ENCODE data around the gene C11orf21. TPM values are rescaled to one million over a fixed set of nuclear protein-coding genes. Genes with fewer than 3 reads are reported as not detected.

C11orf21 gene
- polyA plus RNA-seq, 1 of the 3 experiments (the other 2 are of a cell fraction) = 0.03 TPM

GRCh38 chr11:2302896-2303626 lies 1.3 kb upstream of the C11orf21 start:
- Histone ChIP-seq H3K4me2 (no peak overlapping the region), H3K4me3 (ENCODE audit: low read depth in 2 of 2, low read length in 1 of 2) (no peak overlapping the region), H3K9me3 (no peaks in the 10 kb centered on the region), H3K27ac (ENCODE audit: low read depth in 2 of 2, low read length in 1 of 2) (peak overlapping the region in 1 of 2 experiments; percentile 69; a peak in 2 of 4 replicates), H3K36me3 (replicated peaks in 1 of 2; ENCODE audit: control insufficient read depth in 1 of 2, insufficient read depth in 2 of 2, low read length in 1 of 2) (no peaks in the 10 kb centered on the region), H3F3A (replicated peaks; ENCODE audit: insufficient read depth) (peaks cover 4% of the 10 kb centered on the region), H3K9ac (no peak overlapping the region), H3K27me3 (ENCODE audit: insufficient read depth) (no peaks in the 10 kb centered on the region), H4K20me1 (ENCODE audit: insufficient read depth) (no peaks in the 10 kb centered on the region), H3K9me2 (no peaks in the 10 kb centered on the region), H2AFZ (ENCODE audit: low read depth) (no peak overlapping the region), H3K79me2 (ENCODE audit: insufficient read depth) (no peaks in the 10 kb centered on the region), H3K4me1 (ENCODE audit: control insufficient read depth in 1 of 2, insufficient read depth in 2 of 2, low read depth in 1 of 2, low read length in 1 of 2) (peaks cover 12 to 48% of the 10 kb centered on the region in 2 experiments; a peak in 3 of 4 replicates)
- ChIA-PET POLR2A (interaction anchor here (0.8 to 1.3 kb wide), 2 partner anchors 75 to 109 kb away, joined by 3 to 5 read pairs; no protein-coding TSS in a partner anchor), CTCF (interaction anchor here (0.7 to 13.9 kb wide), 10 partner anchors 97 to 230 kb away, joined by 3 to 318 read pairs (median 25); partner anchors contain the start of gene TSSC4)
- WGBS (ENCODE audit: low lambda C conversion rate) = 90% methylated on average over 6 of the region's 18 CpGs
- TF ChIP-seq MXI1 (IDR thresholded peaks at IDR 0.05; ENCODE audit: low read depth, low read length) (0 out of 2 replicates have a peak, but pooled peaks have one; percentile 10), EP300 (IDR thresholded peaks at IDR 0.05; ENCODE audit: borderline replicate concordance in 1 of 2, low read depth in 1 of 2, low read length in 1 of 2) (no peak)
- peak; percentile 74 for DNase-seq

GRCh38 chr11:2302306-2302895 lies 683 bp upstream of the C11orf21 start:
- Histone ChIP-seq H3K4me2 (no peak overlapping the region), H3K79me2 (ENCODE audit: insufficient read depth) (no peaks in the 10 kb centered on the region), H3F3A (replicated peaks; ENCODE audit: insufficient read depth) (peaks cover 4% of the 10 kb centered on the region), H3K4me1 (ENCODE audit: control insufficient read depth in 1 of 2, insufficient read depth in 2 of 2, low read depth in 1 of 2, low read length in 1 of 2) (peaks cover 12 to 48% of the 10 kb centered on the region in 2 experiments; a peak in 3 of 4 replicates), H3K9me2 (no peaks in the 10 kb centered on the region), H3K27ac (ENCODE audit: low read depth in 2 of 2, low read length in 1 of 2) (peak overlapping the region in 1 of 2 experiments; percentile 69; a peak in 1 of 4 replicates), H3K27me3 (ENCODE audit: insufficient read depth) (no peaks in the 10 kb centered on the region), H4K20me1 (ENCODE audit: insufficient read depth) (no peaks in the 10 kb centered on the region), H3K4me3 (ENCODE audit: low read depth in 2 of 2, low read length in 1 of 2) (no peak overlapping the region), H2AFZ (ENCODE audit: low read depth) (no peak overlapping the region), H3K9ac (no peak overlapping the region), H3K36me3 (replicated peaks in 1 of 2; ENCODE audit: control insufficient read depth in 1 of 2, insufficient read depth in 2 of 2, low read length in 1 of 2) (no peaks in the 10 kb centered on the region), H3K9me3 (no peaks in the 10 kb centered on the region)
- ChIA-PET CTCF (interaction anchor here (0.7 to 13.9 kb wide), 7 partner anchors 33 to 230 kb away, joined by 3 to 318 read pairs (median 5); partner anchors contain the start of gene TSSC4), POLR2A (interaction anchor here (0.8 to 1.2 kb wide), 2 partner anchors 9 to 109 kb away, joined by 3 to 4 read pairs; no protein-coding TSS in a partner anchor)
- TF ChIP-seq RFX5 (IDR thresholded peaks at IDR 0.05; ENCODE audit: low read length) (no peak), SMC3 (IDR thresholded peaks at IDR 0.05; ENCODE audit: low read depth, low read length) (no peak), TCF12 (IDR thresholded peaks at IDR 0.05) (no peak), ZBTB33 (IDR thresholded peaks at IDR 0.05; ENCODE audit: borderline replicate concordance, low read depth) (no peak), YY1 (IDR thresholded peaks at IDR 0.05; ENCODE audit: low read depth) (no peak), JUND (IDR thresholded peaks at IDR 0.05) (no peak), RCOR1 (IDR thresholded peaks at IDR 0.05; ENCODE audit: low read length) (no peak), ELF1 (IDR thresholded peaks at IDR 0.05) (no peak), IRF3 (IDR thresholded peaks at IDR 0.05; ENCODE audit: low read depth, low read length) (no peak), EP300 (IDR thresholded peaks at IDR 0.05; ENCODE audit: borderline replicate concordance in 1 of 2, low read depth in 1 of 2, low read length in 1 of 2) (no peak), POLR2AphosphoS5 (IDR thresholded peaks at IDR 0.05; ENCODE audit: low read depth, low read length) (no peak), USF2 (IDR thresholded peaks at IDR 0.05; ENCODE audit: borderline replicate concordance, low read depth, low read length) (no peak), EZH2phosphoT487 (IDR thresholded peaks at IDR 0.05; ENCODE audit: borderline replicate concordance, low read depth) (no peak), TAF1 (IDR thresholded peaks at IDR 0.05; ENCODE audit: borderline replicate concordance, low read depth, low read length) (no peak), FOXJ3 (CRISPR knock-in tag; IDR thresholded peaks at IDR 0.05) (no peak)
- TF ChIP-seq, protein P1, sequence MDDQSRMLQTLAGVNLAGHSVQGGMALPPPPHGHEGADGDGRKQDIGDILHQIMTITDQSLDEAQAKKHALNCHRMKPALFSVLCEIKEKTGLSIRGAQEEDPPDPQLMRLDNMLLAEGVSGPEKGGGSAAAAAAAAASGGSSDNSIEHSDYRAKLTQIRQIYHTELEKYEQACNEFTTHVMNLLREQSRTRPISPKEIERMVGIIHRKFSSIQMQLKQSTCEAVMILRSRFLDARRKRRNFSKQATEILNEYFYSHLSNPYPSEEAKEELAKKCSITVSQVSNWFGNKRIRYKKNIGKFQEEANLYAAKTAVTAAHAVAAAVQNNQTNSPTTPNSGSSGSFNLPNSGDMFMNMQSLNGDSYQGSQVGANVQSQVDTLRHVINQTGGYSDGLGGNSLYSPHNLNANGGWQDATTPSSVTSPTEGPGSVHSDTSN (IDR thresholded peaks at IDR 0.05) = no peak
- DNase-seq = peak; percentile 63
- WGBS (ENCODE audit: low lambda C conversion rate) = 100% methylated on average over 3 of the region's 16 CpGs
